K562 (cell line): ENCODE measurements around the gene ZFYVE28. TPM values are rescaled to one million over a fixed set of nuclear protein-coding genes. Genes with fewer than 3 reads are reported as not detected.

Experiments used
- CBFA2T3 ChIP-seq: fragments of 450-650 bp; IDR thresholded peaks from 2 replicates; pipeline ENCODE4 v1.6.1; 2017
- E4F1 ChIP-seq: fragments of 250-450 bp; sonication (Bioruptor Pico); IDR thresholded peaks from 2 replicates; pipeline ENCODE4 v1.5.0; 2021; ENCODE audit warnings: mild to moderate bottlenecking, borderline replicate concordance
- FOXA1 ChIP-seq: fragments of 450-650 bp; IDR thresholded peaks from 2 replicates; pipeline ENCODE4 v1.6.1; 2016; ENCODE audit warnings: mild to moderate bottlenecking, borderline replicate concordance
- HMG20B ChIP-seq: fragments of 250-450 bp; sonication (Bioruptor Pico); IDR thresholded peaks from 2 replicates; pipeline ENCODE4 v1.5.0; 2021; ENCODE audit warnings: mild to moderate bottlenecking
- IRF2 ChIP-seq: sonication (generic); formaldehyde crosslinking; IDR thresholded peaks from 2 replicates; pipeline ENCODE4 v1.8.1; 2022; ENCODE audit warnings: mild to moderate bottlenecking, missing genetic modification reagents
- JUND ChIP-seq, 2 experiments: IDR thresholded peaks; 2 replicates in 1 of 2; 3 replicates in 1 of 2; pipeline ENCODE4 v1.6.1; 2011; ENCODE audit warnings: borderline replicate concordance in 2 of 2, low read depth in 2 of 2, low read length in 2 of 2, improper control_type of control experiment in 1 of 2, missing biosample characterization in 1 of 2, missing genetic modification characterization in 1 of 2, missing genetic modification reagents in 1 of 2
- PATZ1 ChIP-seq: fragments of 250-450 bp; sonication (Bioruptor Pico); IDR thresholded peaks from 2 replicates; pipeline ENCODE4 v1.5.0; 2020; ENCODE audit warnings: mild to moderate bottlenecking, borderline replicate concordance
- POLR2AphosphoS5 ChIP-seq: IDR thresholded peaks from 2 replicates; pipeline ENCODE4 v1.6.1; 2011; ENCODE audit warnings: mild to moderate bottlenecking, low read depth, low read length, moderate library complexity; ENCODE audit not compliant: control insufficient read depth, insufficient read depth
- POLR3G ChIP-seq: IDR thresholded peaks from 2 replicates; pipeline ENCODE4 v1.6.1; 2011; ENCODE audit not compliant: insufficient read length, insufficient replicate concordance; ENCODE audit errors: extremely low read depth
- SRSF3 ChIP-seq: fragments of 200-400 bp; formaldehyde crosslinking; IDR thresholded peaks from 2 replicates; pipeline ENCODE4 v1.6.1; 2016; ENCODE audit warnings: mild to moderate bottlenecking, low read length, moderate library complexity; ENCODE audit not compliant: insufficient read depth
- TAL1 ChIP-seq: fragments of 450-650 bp; IDR thresholded peaks from 2 replicates; pipeline ENCODE4 v1.6.1; 2016; ENCODE audit warnings: mild to moderate bottlenecking
- TSHZ1 ChIP-seq: fragments of 250-450 bp; sonication (Bioruptor Pico); IDR thresholded peaks from 2 replicates; pipeline ENCODE4 v1.4.0; 2020; ENCODE audit warnings: mild to moderate bottlenecking, moderate library complexity
- ZBTB7A ChIP-seq: IDR thresholded peaks from 2 replicates; pipeline ENCODE4 v1.6.1; 2011; ENCODE audit warnings: low read depth, mild to moderate bottlenecking, low read length, moderate library complexity, borderline replicate concordance; ENCODE audit not compliant: control insufficient read depth
- ZNF184 ChIP-seq: sonication (generic); formaldehyde crosslinking; IDR thresholded peaks from 2 replicates; pipeline ENCODE4 v1.5.0; 2020; ENCODE audit warnings: missing genetic modification reagents
- ZNF232 ChIP-seq: sonication (generic); formaldehyde crosslinking; IDR thresholded peaks from 2 replicates; pipeline ENCODE4 v1.8.0; 2022; ENCODE audit warnings: mild to moderate bottlenecking, missing genetic modification reagents
- ZNF507 ChIP-seq: conservative IDR thresholded peaks from 2 replicates; pipeline ENCODE4 v1.6.1; 2017; ENCODE audit warnings: missing genetic modification characterization, missing compliant biosample characterization
- polyA plus RNA-seq, 8 experiments: library from polyadenylated mRNA; depleted of rRNA in 4 of 8; stranded (reverse) in 5 of 8; unstranded in 3 of 8; fragments of >200 nt; fragmentation: Nextera tagmentation in 2 of 8; fragmentation: Illumina TruSeq in 1 of 8; extraction: Ambion mirVana in 2 of 8; extraction: Trizol in 1 of 8; gene quantifications; 2 replicates each; pipeline versions ENCODE4 v1.2.1 to v1.2.3, GENCODE V29; 2011 to 2014; ENCODE audit warnings: inconsistent platforms in 1 of 8, missing spikeins in 1 of 8
- total RNA-seq, 7 experiments: library from RNA; depleted of rRNA in 6 of 7; stranded (reverse); fragments of >200 nt in 6 of 7; fragmentation: Illumina TruSeq in 2 of 7; extraction: Trizol in 2 of 7; gene quantifications; 2 replicates each; pipeline versions ENCODE4 v1.2.1 to v1.2.3, GENCODE V29; 2011 to 2021; ENCODE audit warnings: low replicate concordance in 1 of 7
- TF ChIP-seq, protein P1 (sequence below): fragments of 250-450 bp; sonication (Bioruptor Pico); IDR thresholded peaks from 2 replicates; pipeline ENCODE4 v1.9.0; 2021; ENCODE audit warnings: mild to moderate bottlenecking, inconsistent platforms

Gene ZFYVE28
- total and polyA plus RNA-seq, 9 of the 15 experiments (the other 6 are each of a cell fraction or from before 2014, with no cell fraction given), result 1.3 to 24.8 (median 8.9) TPM

DNA sequence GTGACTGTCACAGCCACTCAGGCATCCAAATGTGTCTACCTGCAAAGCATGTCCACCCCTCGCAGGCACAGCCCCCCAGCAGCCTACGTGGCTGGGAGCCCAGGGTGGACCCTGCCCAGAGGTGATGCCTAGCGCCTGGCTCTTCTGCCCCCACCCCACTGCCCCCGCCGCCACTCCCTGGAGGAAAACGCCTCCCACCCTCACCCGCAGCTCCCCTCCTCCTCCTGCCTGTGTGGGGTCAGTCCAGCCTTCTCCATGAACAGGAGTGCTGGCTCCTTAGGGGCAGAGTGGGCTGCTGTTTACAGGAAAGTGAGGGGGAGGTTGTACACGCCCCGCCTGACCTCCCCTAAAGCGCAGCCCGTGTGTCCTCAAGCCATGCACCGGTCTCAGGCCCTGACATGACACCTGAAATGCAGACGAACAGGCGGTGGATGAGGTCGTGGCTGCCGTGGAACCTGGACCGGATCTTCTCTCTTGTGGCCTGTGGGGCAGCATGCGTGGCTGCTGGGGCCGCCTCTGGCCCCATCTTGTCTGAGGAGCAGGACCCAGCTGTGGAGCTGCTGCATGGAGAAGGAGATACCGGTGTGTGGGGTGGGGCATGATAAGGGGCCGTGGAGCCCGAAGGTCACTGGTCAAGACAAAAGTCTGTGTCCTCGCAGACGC is 144.7 kb downstream of the ZFYVE28 start (continued):
- no peak for TF ChIP-seq TSHZ1 (CRISPR knock-in tag)
- TF ChIP-seq HMG20B (CRISPR knock-in tag), result no peak
- TF ChIP-seq FOXA1, result no peak
- no peak for TF ChIP-seq ZNF184
- TF ChIP-seq E4F1 (CRISPR knock-in tag), result no peak
- no peak for TF ChIP-seq SRSF3
- TF ChIP-seq IRF2 (CRISPR knock-in tag), result no peak
- no peak for TF ChIP-seq POLR3G
- no peak for TF ChIP-seq JUND (IDR thresholded peaks at IDR 0.05; ENCODE audit: borderline replicate concordance, low read depth, low read length)
- no peak for TF ChIP-seq JUND (tag; IDR thresholded peaks at IDR 0.05; ENCODE audit: borderline replicate concordance, low read depth, low read length)
- TF ChIP-seq ZBTB7A, result 0 out of 2 replicates have a peak, but pooled peaks have one; percentile 43
- peak; percentile 56; the same call in 1 of the 2 replicates for TF ChIP-seq POLR2AphosphoS5
- TF ChIP-seq ZNF507 (tag), result no peak
- TF ChIP-seq, protein P1, sequence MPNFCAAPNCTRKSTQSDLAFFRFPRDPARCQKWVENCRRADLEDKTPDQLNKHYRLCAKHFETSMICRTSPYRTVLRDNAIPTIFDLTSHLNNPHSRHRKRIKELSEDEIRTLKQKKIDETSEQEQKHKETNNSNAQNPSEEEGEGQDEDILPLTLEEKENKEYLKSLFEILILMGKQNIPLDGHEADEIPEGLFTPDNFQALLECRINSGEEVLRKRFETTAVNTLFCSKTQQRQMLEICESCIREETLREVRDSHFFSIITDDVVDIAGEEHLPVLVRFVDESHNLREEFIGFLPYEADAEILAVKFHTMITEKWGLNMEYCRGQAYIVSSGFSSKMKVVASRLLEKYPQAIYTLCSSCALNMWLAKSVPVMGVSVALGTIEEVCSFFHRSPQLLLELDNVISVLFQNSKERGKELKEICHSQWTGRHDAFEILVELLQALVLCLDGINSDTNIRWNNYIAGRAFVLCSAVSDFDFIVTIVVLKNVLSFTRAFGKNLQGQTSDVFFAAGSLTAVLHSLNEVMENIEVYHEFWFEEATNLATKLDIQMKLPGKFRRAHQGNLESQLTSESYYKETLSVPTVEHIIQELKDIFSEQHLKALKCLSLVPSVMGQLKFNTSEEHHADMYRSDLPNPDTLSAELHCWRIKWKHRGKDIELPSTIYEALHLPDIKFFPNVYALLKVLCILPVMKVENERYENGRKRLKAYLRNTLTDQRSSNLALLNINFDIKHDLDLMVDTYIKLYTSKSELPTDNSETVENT (CRISPR knock-in tag), result no peak
- peak; percentile 92 for TF ChIP-seq CBFA2T3
- no peak for TF ChIP-seq PATZ1 (CRISPR knock-in tag)
- TF ChIP-seq ZNF232 (CRISPR knock-in tag), result no peak
- TF ChIP-seq TAL1, result peak; percentile 77
